A549 (cell line): ENCODE results near the gene RPS6KA2. TPM values are rescaled to one million over a fixed set of nuclear protein-coding genes. Genes with fewer than 3 reads are reported as not detected.

Source experiments
- ATAC-seq, 2 experiments: fragments of 200-7000 bp in 1 of 2; fragments of >200 bp in 1 of 2; cut with Nextera tagmentation in 1 of 2; cut with Tn5 transposase in 1 of 2; 3 replicates each; pipeline versions ENCODE4 v1.8.0 to v1.9.1; 2018 to 2020; ENCODE audit warnings: mild to moderate bottlenecking in 1 of 2, moderate library complexity in 1 of 2
- CTCF ChIA-PET: fragments of 300-600 bp; sonication (Branson Sonifier 250); formaldehyde crosslinking; extraction: SDS; loops from one replicate; lab custom pipeline; 2021; ENCODE audit warnings: antibody characterized with exemption, inconsistent platforms; lab: Yijun Ruan, JAX
- POLR2A ChIA-PET: fragments of 350-600 bp; formaldehyde crosslinking; extraction: SDS; loops from one replicate; lab custom pipeline; 2021; ENCODE audit warnings: antibody characterized with exemption, inconsistent platforms; lab: Yijun Ruan, JAX
- DNase-seq, 2 experiments: peaks; one replicate each; pipeline versions ENCODE4 v3.0.0 to v3.0.0-alpha.2; 2011 to 2016; ENCODE audit warnings: low read depth in 1 of 2, low spot score in 1 of 2
- FAIRE-seq: peaks from 2 replicates; lab custom pipeline; 2011; peaks lifted over from hg19 to GRCh38; lab: Jason Lieb, UNC
- H3K27ac ChIP-seq, 2 experiments: fragments of >200 bp; sonication (Bioruptor Twin); formaldehyde crosslinking; 3 replicates each; pipeline ENCODE4 v1.5.1; 2016 to 2017
- H3K4me1 ChIP-seq: fragments of >200 bp; sonication (Bioruptor Twin); formaldehyde crosslinking; 3 replicates; pipeline ENCODE4 v1.6.1; 2016
- H3K4me2 ChIP-seq: fragments of >200 bp; sonication (Bioruptor Twin); formaldehyde crosslinking; 3 replicates; pipeline ENCODE4 v1.6.1; 2016
- H3K4me3 ChIP-seq: fragments of >200 bp; sonication (Bioruptor Twin); formaldehyde crosslinking; 3 replicates; pipeline ENCODE4 v1.5.1; 2016
- H3K9me3 ChIP-seq: fragments of >200 bp; sonication (Bioruptor Twin); formaldehyde crosslinking; 3 replicates; pipeline ENCODE4 v1.6.1; 2016
- EHMT2 ChIP-seq: fragments of 200-600 bp; sonication (generic); IDR thresholded peaks from 2 replicates; pipeline ENCODE4 v1.6.1; 2016; ENCODE audit warnings: antibody characterized with exemption, low read depth, mild to moderate bottlenecking, moderate library complexity
- EP300 ChIP-seq, 2 experiments: fragments of >200 bp; sonication (Bioruptor Twin); formaldehyde crosslinking; IDR thresholded peaks; 2 replicates in 1 of 2; 3 replicates in 1 of 2; pipeline ENCODE4 v1.6.1; 2016 to 2017
- GATA3 ChIP-seq: IDR thresholded peaks from 2 replicates; pipeline ENCODE4 v1.6.1; 2012; ENCODE audit warnings: borderline replicate concordance
- HOXA7 ChIP-seq: fragments of 250-450 bp; sonication (Bioruptor Pico); IDR thresholded peaks from 2 replicates; pipeline ENCODE4 v1.5.0; 2020; ENCODE audit warnings: mild to moderate bottlenecking, moderate library complexity
- KDM1A ChIP-seq: fragments of 200-600 bp; sonication (generic); IDR thresholded peaks from 2 replicates; pipeline ENCODE4 v1.6.1; 2016; ENCODE audit warnings: low read depth, mild to moderate bottlenecking
- KDM5A ChIP-seq: fragments of 200-600 bp; sonication (generic); IDR thresholded peaks from 2 replicates; pipeline ENCODE4 v1.6.1; 2016; ENCODE audit warnings: antibody characterized with exemption, mild to moderate bottlenecking
- MAFK ChIP-seq: fragments of 450-650 bp; IDR thresholded peaks from 2 replicates; pipeline ENCODE4 v1.6.1; 2014; ENCODE audit not compliant: partially characterized antibody
- POLR2AphosphoS2 ChIP-seq: conservative IDR thresholded peaks from 2 replicates; pipeline ENCODE4 v1.6.1; 2012; ENCODE audit warnings: low read length, improper control_type of control experiment, inconsistent platforms
- RCOR1 ChIP-seq: fragments of 150-350 bp; IDR thresholded peaks from 2 replicates; pipeline ENCODE4 v1.6.1; 2014; ENCODE audit warnings: antibody characterized with exemption, low read length, low read depth
- SMC3 ChIP-seq: fragments of >200 bp; sonication (Bioruptor Twin); formaldehyde crosslinking; IDR thresholded peaks from 3 replicates; pipeline ENCODE4 v1.6.1; 2018; ENCODE audit warnings: inconsistent platforms
- SREBF2 ChIP-seq: fragments of 450-650 bp; IDR thresholded peaks from 2 replicates; pipeline ENCODE4 v1.6.1; 2014; ENCODE audit warnings: mild to moderate bottlenecking, moderate library complexity
- TFCP2L1 ChIP-seq: fragments of 250-450 bp; sonication (Bioruptor Pico); IDR thresholded peaks from 2 replicates; pipeline ENCODE4 v1.5.0; 2021; ENCODE audit warnings: mild to moderate bottlenecking
- TP53 ChIP-seq: fragments of 250-450 bp; sonication (Bioruptor Pico); IDR thresholded peaks from 2 replicates; pipeline ENCODE4 v1.5.0; 2021; ENCODE audit warnings: mild to moderate bottlenecking, moderate library complexity
- WGBS: methylation state at CpG from one replicate; pipeline ENCODE4 v1.1.6; 2017; ENCODE audit errors: missing lambda C conversion rate; 5-methylcytosine and 5-hydroxymethylcytosine counted together
- polyA plus RNA-seq, 4 experiments: library from polyadenylated mRNA; depleted of rRNA in 3 of 4; stranded (reverse); fragments of >200 nt; fragmentation: RNase III in 1 of 4; extraction: RNeasy Plus Mini Kit Qiagen cat#74134 plus additional on column Dnase treatment in 1 of 4; gene quantifications; 2 replicates in 3 of 4; 3 replicates in 1 of 4; pipeline ENCODE4 v1.2.3, GENCODE V29; 2011 to 2017
- TF ChIP-seq, protein P1 (sequence below): fragments of 250-450 bp; sonication (Bioruptor Pico); IDR thresholded peaks from 2 replicates; pipeline ENCODE4 v1.5.0; 2020; ENCODE audit warnings: low read depth, mild to moderate bottlenecking, moderate library complexity
- TF ChIP-seq, protein P2 (sequence below): fragments of 200-600 bp; sonication (generic); IDR thresholded peaks from 2 replicates; pipeline ENCODE4 v1.6.1; 2016; ENCODE audit warnings: antibody characterized with exemption, mild to moderate bottlenecking, moderate library complexity

RPS6KA2 gene
- polyA plus RNA-seq, 2 of the 4 experiments (the other 2 are of a cell fraction): 0.19 TPM; not detected in 1

DNA sequence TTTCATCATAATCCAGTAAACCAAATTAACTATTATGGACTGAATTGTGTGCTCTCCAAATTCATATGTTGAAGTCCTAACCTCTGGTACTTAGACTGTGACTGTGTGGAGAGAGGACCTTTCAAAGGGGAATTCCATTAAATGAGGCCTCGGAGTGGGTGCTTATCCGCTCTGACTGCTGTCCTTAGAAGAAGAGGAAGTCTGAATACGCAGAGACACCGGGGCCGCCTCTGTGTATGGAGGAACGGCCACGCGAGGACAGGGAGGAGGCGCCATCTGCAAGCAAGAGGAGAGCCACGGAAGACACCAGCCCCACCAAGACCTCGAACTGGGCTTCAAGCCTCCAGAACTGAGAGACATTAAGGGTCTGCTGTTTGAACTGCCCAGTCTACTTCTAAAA lies 35.6 kb upstream of the RPS6KA2 start (continued):
- TF ChIP-seq, protein P1, sequence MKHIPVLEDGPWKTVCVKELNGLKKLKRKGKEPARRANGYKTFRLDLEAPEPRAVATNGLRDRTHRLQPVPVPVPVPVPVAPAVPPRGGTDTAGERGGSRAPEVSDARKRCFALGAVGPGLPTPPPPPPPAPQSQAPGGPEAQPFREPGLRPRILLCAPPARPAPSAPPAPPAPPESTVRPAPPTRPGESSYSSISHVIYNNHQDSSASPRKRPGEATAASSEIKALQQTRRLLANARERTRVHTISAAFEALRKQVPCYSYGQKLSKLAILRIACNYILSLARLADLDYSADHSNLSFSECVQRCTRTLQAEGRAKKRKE (CRISPR knock-in tag): no peak
- TF ChIP-seq RCOR1 (no peak), HOXA7 (CRISPR knock-in tag) (no peak)

DNA sequence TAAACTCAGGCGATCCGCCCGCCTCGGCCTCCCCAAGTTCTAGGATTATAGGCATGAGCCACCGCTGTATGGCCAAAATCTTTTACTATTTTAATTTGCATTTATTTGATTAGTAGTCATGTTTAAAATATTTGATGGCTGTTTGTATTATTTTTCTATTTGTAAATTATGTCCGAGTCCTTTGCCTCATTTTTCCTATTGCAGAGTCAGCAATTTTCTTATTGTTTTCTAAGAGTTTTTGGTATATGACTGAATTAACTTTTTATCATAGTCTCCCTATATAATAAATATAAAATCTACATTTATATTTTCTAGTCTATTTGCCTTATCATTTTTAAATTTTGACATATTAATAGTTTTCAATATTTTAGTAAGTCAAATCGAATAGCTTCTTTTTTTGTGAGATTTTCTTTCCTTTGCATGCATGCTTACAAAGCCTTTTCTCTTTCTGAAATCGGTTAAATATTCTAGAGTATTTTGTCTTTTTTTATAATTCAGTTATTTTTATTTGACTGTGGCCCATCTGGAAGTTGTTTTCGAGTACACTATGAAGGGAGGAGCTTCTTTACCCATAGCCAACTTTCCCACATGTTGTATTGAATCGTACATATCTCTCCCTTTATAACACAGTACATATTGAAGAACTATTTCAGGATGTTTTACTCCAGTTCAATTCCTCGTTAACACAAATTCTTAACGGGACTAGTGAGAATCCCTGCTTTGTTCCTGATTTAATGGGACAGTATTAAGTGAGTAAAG lies 34.5 kb upstream of the RPS6KA2 start:
- H3K27ac ChIP-seq: no peak overlapping the region
- 48% methylated on average over 12 of the region's 12 CpGs for WGBS
- CTCF ChIA-PET: interaction anchor here (1.0 to 1.1 kb wide), 2 partner anchors 13 to 34 kb away, joined by 3 read pairs; partner anchors contain the start of gene RPS6KA2
- ATAC-seq: no peak
- H3K4me2 ChIP-seq: no peak overlapping the region
- POLR2A ChIA-PET: no interaction called here
- H3K4me3 ChIP-seq: no peak overlapping the region
- no peak for FAIRE-seq
- no peak for DNase-seq
- H3K9me3 ChIP-seq: no peaks in the 10 kb centered on the region
- H3K4me1 ChIP-seq: no peaks in the 10 kb centered on the region
- no peak for TF ChIP-seq KDM1A
- TF ChIP-seq TFCP2L1 (CRISPR knock-in tag): no peak
- TF ChIP-seq HOXA7 (CRISPR knock-in tag): no peak
- TF ChIP-seq EP300 (IDR thresholded peaks at IDR 0.05): no peak
- peak; percentile 80 for TF ChIP-seq MAFK
- no peak for TF ChIP-seq SMC3
- TF ChIP-seq POLR2AphosphoS2: no peak
- TF ChIP-seq, all 56 proteins: peak for 1

DNA sequence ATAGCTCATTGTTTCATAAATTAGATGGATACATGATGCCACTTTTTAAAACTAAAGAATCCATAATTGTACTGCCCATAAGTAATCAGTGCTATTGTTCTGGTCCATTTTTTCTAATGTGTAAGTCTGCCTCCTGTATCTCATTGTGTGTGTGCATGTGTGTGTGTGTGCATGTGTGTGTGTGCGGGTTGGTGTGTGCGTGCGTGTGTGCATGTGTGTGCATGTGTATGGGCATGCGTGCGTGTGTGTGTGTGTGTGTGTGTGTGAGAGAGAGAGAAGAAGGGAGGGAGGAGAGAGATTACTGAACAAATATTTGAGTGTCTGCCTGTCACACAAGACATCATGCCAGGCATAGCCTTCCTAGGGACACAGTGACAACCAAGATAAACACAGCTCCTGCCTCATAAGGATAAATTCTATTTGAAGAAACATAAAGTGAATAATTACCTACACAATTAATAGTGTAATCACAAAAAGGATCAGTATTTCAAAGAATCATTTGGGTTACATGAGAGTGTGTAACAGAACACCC lies 33.2 kb upstream of the RPS6KA2 start:
- no peak overlapping the region for H3K27ac ChIP-seq
- ATAC-seq (no peak), DNase-seq (no peak), FAIRE-seq (no peak)
- H3K9me3 ChIP-seq: no peaks in the 10 kb centered on the region
- TF ChIP-seq KDM5A (no peak), EHMT2 (no peak), POLR2AphosphoS2 (no peak), TP53 (CRISPR knock-in tag) (no peak)
- CTCF ChIA-PET: no interaction called here
- 49% methylated on average over 5 of the region's 5 CpGs for WGBS
- H3K4me2 ChIP-seq: no peak overlapping the region
- POLR2A ChIA-PET: interaction anchor here (0.7 kb wide), 1 partner anchor 1820 kb away, joined by 3 read pairs; no protein-coding TSS in a partner anchor
- H3K4me3 ChIP-seq: no peak overlapping the region
- no peaks in the 10 kb centered on the region for H3K4me1 ChIP-seq

DNA sequence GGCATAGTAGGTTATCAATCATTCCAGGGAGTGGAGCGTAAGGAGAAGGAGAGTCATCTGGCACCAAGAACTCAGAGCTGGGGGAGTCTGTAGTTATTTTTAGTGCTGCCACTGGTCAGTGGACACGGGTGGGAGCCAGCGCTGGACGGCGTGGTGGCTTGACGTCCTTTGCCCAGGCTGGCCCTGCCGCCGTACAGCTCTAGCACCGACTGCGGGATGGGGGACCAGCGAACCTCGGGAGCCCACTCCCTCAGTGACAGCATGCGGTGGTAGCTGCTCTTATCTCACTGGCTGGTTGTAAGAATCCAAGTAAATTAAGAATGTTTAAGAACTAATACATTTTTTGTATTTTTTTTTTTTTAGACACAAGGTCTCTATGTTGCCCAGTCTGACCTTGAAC lies 32.5 kb upstream of the RPS6KA2 start:
- DNase-seq (no peak), FAIRE-seq (no peak)
- CTCF ChIA-PET: no interaction called here

More for the DNA sequence above, 32.5 kb upstream of the RPS6KA2 start:
- no peak for TF ChIP-seq SREBF2
- TF ChIP-seq, protein P2, sequence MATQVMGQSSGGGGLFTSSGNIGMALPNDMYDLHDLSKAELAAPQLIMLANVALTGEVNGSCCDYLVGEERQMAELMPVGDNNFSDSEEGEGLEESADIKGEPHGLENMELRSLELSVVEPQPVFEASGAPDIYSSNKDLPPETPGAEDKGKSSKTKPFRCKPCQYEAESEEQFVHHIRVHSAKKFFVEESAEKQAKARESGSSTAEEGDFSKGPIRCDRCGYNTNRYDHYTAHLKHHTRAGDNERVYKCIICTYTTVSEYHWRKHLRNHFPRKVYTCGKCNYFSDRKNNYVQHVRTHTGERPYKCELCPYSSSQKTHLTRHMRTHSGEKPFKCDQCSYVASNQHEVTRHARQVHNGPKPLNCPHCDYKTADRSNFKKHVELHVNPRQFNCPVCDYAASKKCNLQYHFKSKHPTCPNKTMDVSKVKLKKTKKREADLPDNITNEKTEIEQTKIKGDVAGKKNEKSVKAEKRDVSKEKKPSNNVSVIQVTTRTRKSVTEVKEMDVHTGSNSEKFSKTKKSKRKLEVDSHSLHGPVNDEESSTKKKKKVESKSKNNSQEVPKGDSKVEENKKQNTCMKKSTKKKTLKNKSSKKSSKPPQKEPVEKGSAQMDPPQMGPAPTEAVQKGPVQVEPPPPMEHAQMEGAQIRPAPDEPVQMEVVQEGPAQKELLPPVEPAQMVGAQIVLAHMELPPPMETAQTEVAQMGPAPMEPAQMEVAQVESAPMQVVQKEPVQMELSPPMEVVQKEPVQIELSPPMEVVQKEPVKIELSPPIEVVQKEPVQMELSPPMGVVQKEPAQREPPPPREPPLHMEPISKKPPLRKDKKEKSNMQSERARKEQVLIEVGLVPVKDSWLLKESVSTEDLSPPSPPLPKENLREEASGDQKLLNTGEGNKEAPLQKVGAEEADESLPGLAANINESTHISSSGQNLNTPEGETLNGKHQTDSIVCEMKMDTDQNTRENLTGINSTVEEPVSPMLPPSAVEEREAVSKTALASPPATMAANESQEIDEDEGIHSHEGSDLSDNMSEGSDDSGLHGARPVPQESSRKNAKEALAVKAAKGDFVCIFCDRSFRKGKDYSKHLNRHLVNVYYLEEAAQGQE: no peak
- TF ChIP-seq POLR2AphosphoS2: no peak
- TF ChIP-seq GATA3: no peak
- no peak for ATAC-seq
- Histone ChIP-seq H3K9me3 (no peaks in the 10 kb centered on the region), H3K27ac (no peak overlapping the region), H3K4me2 (no peak overlapping the region), H3K4me3 (no peak overlapping the region), H3K4me1 (no peaks in the 10 kb centered on the region)
- WGBS: 71% methylated on average over 9 of the region's 13 CpGs
- POLR2A ChIA-PET: interaction anchor here (0.7 kb wide), 1 partner anchor 1821 kb away, joined by 3 read pairs; no protein-coding TSS in a partner anchor
